H9 (cell line): Measurements from ENCODE around the gene IFIT5. TPM values are rescaled to one million over a fixed set of nuclear protein-coding genes. Genes with fewer than 3 reads are reported as not detected.

Experiments
- DNase-seq: peaks from one replicate; pipeline ENCODE4 v3.0.0-alpha.2; 2017
- H2AFZ ChIP-seq: one replicate; pipeline ENCODE4 v1.6.1; 2013; ENCODE audit warnings: mild to moderate bottlenecking, low read length, control low read depth, moderate library complexity
- H2AK5ac ChIP-seq: 2 replicates; pipeline ENCODE4 v1.6.1; 2013; ENCODE audit warnings: low read length, control low read depth, mixed read lengths; ENCODE audit not compliant: insufficient read length
- H2BK120ac ChIP-seq: one replicate; pipeline ENCODE4 v1.6.1; 2013; ENCODE audit warnings: low read depth, mild to moderate bottlenecking, low read length, control low read depth, inconsistent platforms; ENCODE audit not compliant: poor library complexity, severe bottlenecking
- H2BK12ac ChIP-seq: 2 replicates; pipeline ENCODE4 v1.6.1; 2013; ENCODE audit warnings: low read length, control low read depth, mixed read lengths, low read depth; ENCODE audit not compliant: insufficient read length
- H2BK15ac ChIP-seq: 2 replicates; pipeline ENCODE4 v1.6.1; 2013; ENCODE audit warnings: low read depth, low read length, control low read depth
- H2BK20ac ChIP-seq: one replicate; pipeline ENCODE4 v1.6.1; 2013; ENCODE audit warnings: low read depth, mild to moderate bottlenecking, low read length, control low read depth, inconsistent platforms; ENCODE audit not compliant: poor library complexity, severe bottlenecking
- H2BK5ac ChIP-seq: 2 replicates; pipeline ENCODE4 v1.6.1; 2013; ENCODE audit warnings: low read length, control low read depth, mixed read lengths; ENCODE audit not compliant: insufficient read length
- H3K14ac ChIP-seq: 2 replicates; pipeline ENCODE4 v1.6.1; 2013; ENCODE audit warnings: low read length, control low read depth; ENCODE audit not compliant: insufficient read depth
- H3K18ac ChIP-seq: 2 replicates; pipeline ENCODE4 v1.6.1; 2013; ENCODE audit warnings: low read depth, mild to moderate bottlenecking, mixed read lengths, low read length, control low read depth; ENCODE audit not compliant: insufficient read length
- H3K23ac ChIP-seq: 2 replicates; pipeline ENCODE4 v1.6.1; 2013; ENCODE audit warnings: low read length, control low read depth, mixed read lengths, low read depth; ENCODE audit not compliant: insufficient read length
- H3K23me2 ChIP-seq: 2 replicates; pipeline ENCODE4 v1.6.1; 2013; ENCODE audit warnings: low read depth, mild to moderate bottlenecking, mixed read lengths, low read length, control low read depth; ENCODE audit not compliant: insufficient read length, poor library complexity, severe bottlenecking
- H3K27ac ChIP-seq: 2 replicates; pipeline ENCODE4 v1.5.1; 2013; ENCODE audit warnings: low read length, control low read depth, mixed read lengths, low read depth; ENCODE audit not compliant: insufficient read length
- H3K27me3 ChIP-seq: 2 replicates; pipeline ENCODE4 v1.6.1; 2013; ENCODE audit warnings: low read length, control low read depth, inconsistent platforms; ENCODE audit not compliant: insufficient read depth
- H3K4ac ChIP-seq: 2 replicates; pipeline ENCODE4 v1.6.1; 2013; ENCODE audit warnings: low read depth, mild to moderate bottlenecking, control low read depth, inconsistent platforms, low read length, moderate library complexity
- H3K4me1 ChIP-seq: 2 replicates; pipeline ENCODE4 v1.6.1; 2013; ENCODE audit warnings: low read length, control low read depth, inconsistent platforms; ENCODE audit not compliant: insufficient read depth
- H3K4me2 ChIP-seq: 2 replicates; pipeline ENCODE4 v1.6.1; 2013; ENCODE audit warnings: low read length, control low read depth, mixed read lengths; ENCODE audit not compliant: insufficient read length, insufficient read depth
- H3K56ac ChIP-seq: 2 replicates; pipeline ENCODE4 v1.6.1; 2013; ENCODE audit warnings: low read depth, mild to moderate bottlenecking, mixed read lengths, low read length, control low read depth; ENCODE audit not compliant: insufficient read length
- H3K79me1 ChIP-seq: 2 replicates; pipeline ENCODE4 v1.6.1; 2013; ENCODE audit warnings: low read depth, mild to moderate bottlenecking, moderate library complexity, low read length, control low read depth, inconsistent platforms; ENCODE audit not compliant: insufficient read depth, poor library complexity, severe bottlenecking
- H3K79me2 ChIP-seq: 2 replicates; pipeline ENCODE4 v1.6.1; 2013; ENCODE audit warnings: low read length, control low read depth, inconsistent platforms; ENCODE audit not compliant: insufficient read depth
- H3K9ac ChIP-seq: 2 replicates; pipeline ENCODE4 v1.6.1; 2013; ENCODE audit warnings: low read length, control low read depth, mixed read lengths; ENCODE audit not compliant: insufficient read length; ENCODE audit errors: extremely low read depth
- H3K9me3 ChIP-seq: one replicate; pipeline ENCODE4 v1.6.1; 2013; ENCODE audit warnings: low read depth, low read length, inconsistent platforms; ENCODE audit not compliant: control insufficient read depth
- H3T11ph ChIP-seq: one replicate; pipeline ENCODE4 v1.6.1; 2013; ENCODE audit warnings: mild to moderate bottlenecking, low read length, control low read depth, inconsistent platforms
- H4K20me1 ChIP-seq: one replicate; pipeline ENCODE4 v1.6.1; 2013; ENCODE audit not compliant: control insufficient read depth, insufficient read length, insufficient read depth
- H4K5ac ChIP-seq: 2 replicates; pipeline ENCODE4 v1.6.1; 2013; ENCODE audit warnings: low read depth, mild to moderate bottlenecking, mixed read lengths, low read length, control low read depth; ENCODE audit not compliant: insufficient read length
- H4K8ac ChIP-seq: replicated peaks from 2 replicates; pipeline ENCODE4 v1.6.1; 2013; ENCODE audit warnings: low read length, control low read depth, mixed read lengths, low read depth; ENCODE audit not compliant: insufficient read length
- H4K91ac ChIP-seq: 2 replicates; pipeline ENCODE4 v1.6.1; 2013; ENCODE audit warnings: low read depth, mild to moderate bottlenecking, moderate library complexity, mixed read lengths, low read length, control low read depth; ENCODE audit not compliant: insufficient read length
- H3K27ac Mint-ChIP-seq, 3 experiments: 2 replicates in 2 of 3; 3 replicates in 1 of 3; pipeline ENCODE4 v1.8.0; 2020 to 2021; ENCODE audit warnings: mixed read lengths in 3 of 3, mild to moderate bottlenecking in 1 of 3, moderate library complexity in 1 of 3
- H3K27me3 Mint-ChIP-seq: 2 replicates; pipeline ENCODE4 v1.8.0; 2021; ENCODE audit warnings: low read depth, mild to moderate bottlenecking, moderate library complexity, mixed read lengths
- H3K36me3 Mint-ChIP-seq, 3 experiments: 2 replicates in 2 of 3; 3 replicates in 1 of 3; pipeline ENCODE4 v1.8.0; 2020 to 2021; ENCODE audit warnings: low read depth in 3 of 3, mixed read lengths in 3 of 3; ENCODE audit not compliant: insufficient read depth in 1 of 3
- H3K4me1 Mint-ChIP-seq, 2 experiments: 2 replicates each; pipeline ENCODE4 v1.8.0; 2020; ENCODE audit warnings: mixed read lengths in 2 of 2
- H3K4me3 Mint-ChIP-seq, 2 experiments: 2 replicates in 1 of 2; 3 replicates in 1 of 2; pipeline ENCODE4 v1.8.0; 2020 to 2021; ENCODE audit warnings: mild to moderate bottlenecking in 2 of 2, mixed read lengths in 2 of 2, moderate library complexity in 1 of 2
- H3K9me3 Mint-ChIP-seq, 2 experiments: 2 replicates in 1 of 2; 3 replicates in 1 of 2; pipeline ENCODE4 v1.8.0; 2020; ENCODE audit warnings: mild to moderate bottlenecking in 2 of 2, mixed read lengths in 2 of 2, moderate library complexity in 1 of 2
- WGBS: extraction: QIAGEN DNeasy Blood & Tissue Kit; methylation state at CpG from one replicate; pipeline ENCODE4 v1.1.7; 2013; ENCODE audit warnings: missing lambda C conversion rate, low lambda C conversion rate, mixed read lengths; ENCODE audit not compliant: insufficient read length; ENCODE audit errors: extremely low coverage; 5-methylcytosine and 5-hydroxymethylcytosine counted together
- total RNA-seq: library from RNA; stranded (reverse); gene quantifications from 2 replicates; pipeline ENCODE4 v1.2.1, GENCODE V29; 2021
- TF ChIP-seq, protein P1 (sequence below): fragments of 200-600 bp; sonication (generic); conservative IDR thresholded peaks from 3 replicates; pipeline ENCODE4 v1.8.0; 2021; ENCODE audit warnings: antibody characterized with exemption, mild to moderate bottlenecking

IFIT5 gene
- total RNA-seq, 1 experiment from 2014 or later = 2.3 TPM

DNA sequence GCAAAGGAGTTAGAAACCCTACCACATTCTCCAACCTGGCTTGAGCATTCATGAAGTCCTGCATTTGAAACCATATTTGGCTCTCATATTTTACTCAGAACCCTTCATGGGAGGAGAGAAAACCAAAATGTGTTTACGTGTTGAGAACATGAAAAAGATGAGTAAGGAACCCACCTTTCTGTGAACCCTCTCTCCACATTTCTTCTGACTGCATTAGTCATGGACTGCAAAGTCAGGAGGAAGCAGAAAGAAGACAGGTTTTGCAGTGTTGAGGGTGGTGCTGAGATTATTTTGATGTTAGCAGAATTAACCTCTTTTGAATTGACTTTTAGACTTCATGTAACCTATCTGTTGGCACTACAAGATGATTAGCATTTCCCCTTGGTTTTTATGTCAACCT, 31.6 kb upstream of the IFIT5 start:
- Histone ChIP-seq H2AK5ac (no peak overlapping the region), H3K4me2 (no peak overlapping the region), H2BK15ac (no peak overlapping the region), H4K8ac (no peak overlapping the region), H3K23ac (no peak overlapping the region), H2BK120ac (no peak overlapping the region), H2AFZ (no peak overlapping the region), H4K20me1 (no peaks in the 10 kb centered on the region), H3K56ac (no peak overlapping the region), H2BK12ac (no peak overlapping the region), H3K79me1 (no peaks in the 10 kb centered on the region), H3K14ac (no peak overlapping the region), H3K18ac (no peak overlapping the region), H3K27me3 (no peaks in the 10 kb centered on the region), H3K9ac (no peak overlapping the region), H3K4ac (no peak overlapping the region), H2BK5ac (no peak overlapping the region), H3T11ph (no peak overlapping the region), H4K91ac (no peak overlapping the region), H4K5ac (no peak overlapping the region), H3K9me3 (no peaks in the 10 kb centered on the region), H3K4me1 (no peaks in the 10 kb centered on the region; the same call in 1 of the 2 replicates), H3K23me2 (no peaks in the 10 kb centered on the region), H2BK20ac (no peak overlapping the region), H3K27ac (no peak overlapping the region), H3K79me2 (no peaks in the 10 kb centered on the region)
- H3K27ac Mint-ChIP-seq = no peak overlapping the region
- H3K9me3 Mint-ChIP-seq = no peaks in the 10 kb centered on the region
- peaks cover 15 to 19% of the 10 kb centered on the region in 2 experiments; a peak in 3 of 4 replicates for H3K4me1 Mint-ChIP-seq
- no peak overlapping the region for H3K4me3 Mint-ChIP-seq
- WGBS = no CpG with 5 or more reads among the region's 1 CpG
- TF ChIP-seq, protein P1, sequence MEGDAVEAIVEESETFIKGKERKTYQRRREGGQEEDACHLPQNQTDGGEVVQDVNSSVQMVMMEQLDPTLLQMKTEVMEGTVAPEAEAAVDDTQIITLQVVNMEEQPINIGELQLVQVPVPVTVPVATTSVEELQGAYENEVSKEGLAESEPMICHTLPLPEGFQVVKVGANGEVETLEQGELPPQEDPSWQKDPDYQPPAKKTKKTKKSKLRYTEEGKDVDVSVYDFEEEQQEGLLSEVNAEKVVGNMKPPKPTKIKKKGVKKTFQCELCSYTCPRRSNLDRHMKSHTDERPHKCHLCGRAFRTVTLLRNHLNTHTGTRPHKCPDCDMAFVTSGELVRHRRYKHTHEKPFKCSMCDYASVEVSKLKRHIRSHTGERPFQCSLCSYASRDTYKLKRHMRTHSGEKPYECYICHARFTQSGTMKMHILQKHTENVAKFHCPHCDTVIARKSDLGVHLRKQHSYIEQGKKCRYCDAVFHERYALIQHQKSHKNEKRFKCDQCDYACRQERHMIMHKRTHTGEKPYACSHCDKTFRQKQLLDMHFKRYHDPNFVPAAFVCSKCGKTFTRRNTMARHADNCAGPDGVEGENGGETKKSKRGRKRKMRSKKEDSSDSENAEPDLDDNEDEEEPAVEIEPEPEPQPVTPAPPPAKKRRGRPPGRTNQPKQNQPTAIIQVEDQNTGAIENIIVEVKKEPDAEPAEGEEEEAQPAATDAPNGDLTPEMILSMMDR = no peak
- no peaks in the 10 kb centered on the region for H3K36me3 Mint-ChIP-seq
- H3K27me3 Mint-ChIP-seq = no peaks in the 10 kb centered on the region
- DNase-seq = no peak
